Nephron progenitor cell (in vitro differentiated cells): ENCODE data around the gene RGCC.

Source experiments
- DNase-seq: peaks from one replicate; pipeline ENCODE4 v3.0.0; 2021
- H3K27ac Mint-ChIP-seq: 2 replicates; pipeline ENCODE4 v1.8.0; 2021; ENCODE audit warnings: mild to moderate bottlenecking, moderate library complexity, mixed read lengths
- H3K27me3 Mint-ChIP-seq: 2 replicates; pipeline ENCODE4 v1.8.0; 2021; ENCODE audit warnings: mild to moderate bottlenecking, low read depth, mixed read lengths; ENCODE audit not compliant: poor library complexity
- H3K36me3 Mint-ChIP-seq: 2 replicates; pipeline ENCODE4 v1.8.0; 2021; ENCODE audit warnings: low read depth, mixed read lengths
- H3K4me1 Mint-ChIP-seq: 2 replicates; pipeline ENCODE4 v1.8.0; 2021; ENCODE audit warnings: mixed read lengths
- H3K4me3 Mint-ChIP-seq: 2 replicates; pipeline ENCODE4 v1.8.0; 2021; ENCODE audit warnings: mild to moderate bottlenecking, moderate library complexity, mixed read lengths
- H3K9me3 Mint-ChIP-seq: 2 replicates; pipeline ENCODE4 v1.8.0; 2021; ENCODE audit warnings: mild to moderate bottlenecking, moderate library complexity, mixed read lengths
- CTCF ChIP-seq: fragments of 200-600 bp; sonication (generic); IDR thresholded peaks from 2 replicates; pipeline ENCODE4 v1.5.0; 2021; ENCODE audit warnings: antibody characterized with exemption

The RGCC gene

DNA sequence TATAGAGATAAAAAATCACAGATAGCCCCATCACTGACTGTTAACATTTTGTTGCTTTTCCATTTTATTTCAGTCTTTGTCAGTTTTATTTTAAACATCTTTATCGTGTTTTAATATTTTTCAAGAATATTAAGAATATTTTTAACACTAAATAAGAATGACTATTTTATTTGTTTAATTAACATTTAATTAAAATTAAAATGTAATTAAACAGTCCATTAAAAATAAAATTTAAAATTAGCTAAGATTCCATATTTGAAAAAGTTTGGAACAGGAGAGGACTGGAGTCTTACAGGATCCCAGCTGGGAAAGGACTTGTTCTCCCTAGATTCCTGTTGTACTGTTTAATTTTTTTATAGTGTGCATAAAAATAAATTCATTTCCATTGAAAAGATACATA, 54.5 kb downstream of the RGCC start:
- Mint-ChIP-seq H3K4me1 (peaks cover 6% of the 10 kb centered on the region), H3K9me3 (peaks cover 31% of the 10 kb centered on the region), H3K4me3 (no peak overlapping the region), H3K27me3 (peaks cover 10% of the 10 kb centered on the region), H3K27ac (no peak overlapping the region), H3K36me3 (no peaks in the 10 kb centered on the region)
- TF ChIP-seq CTCF: no peak
- DNase-seq: no peak

GRCh38 chr13:41512441-41512840, 55.1 kb downstream of the RGCC start:
- Mint-ChIP-seq H3K27me3 (peaks cover 10% of the 10 kb centered on the region), H3K27ac (no peak overlapping the region), H3K9me3 (peaks cover 34% of the 10 kb centered on the region), H3K36me3 (no peaks in the 10 kb centered on the region), H3K4me3 (no peak overlapping the region), H3K4me1 (peaks cover 6% of the 10 kb centered on the region)
- DNase-seq: no peak
- no peak for TF ChIP-seq CTCF

DNA sequence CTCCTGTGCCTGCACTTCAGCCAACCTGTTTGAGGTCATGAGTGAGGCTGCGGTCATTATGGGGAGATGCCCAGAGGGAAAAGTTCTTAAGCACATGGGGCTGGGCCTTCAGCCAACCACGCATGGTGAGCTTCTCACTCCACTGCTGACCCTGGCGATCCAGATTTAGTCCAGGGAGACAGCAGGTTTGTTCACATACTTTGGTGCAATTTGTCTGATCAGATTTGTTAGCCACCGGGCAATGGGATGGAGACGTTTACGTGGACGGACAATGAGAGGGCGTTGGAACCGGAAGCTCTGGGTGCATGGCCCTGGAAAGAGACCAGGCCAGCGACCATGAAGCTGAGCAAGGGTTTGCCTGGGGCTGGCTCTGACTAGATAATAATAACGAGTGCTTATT, 56.2 kb downstream of the RGCC start:
- no peak overlapping the region for H3K4me3 Mint-ChIP-seq
- peaks cover 38% of the 10 kb centered on the region for H3K9me3 Mint-ChIP-seq
- no peak for TF ChIP-seq CTCF
- peaks cover 14% of the 10 kb centered on the region for H3K27me3 Mint-ChIP-seq
- peaks cover 6% of the 10 kb centered on the region for H3K4me1 Mint-ChIP-seq
- no peaks in the 10 kb centered on the region for H3K36me3 Mint-ChIP-seq
- no peak for DNase-seq
- no peak overlapping the region for H3K27ac Mint-ChIP-seq

DNA sequence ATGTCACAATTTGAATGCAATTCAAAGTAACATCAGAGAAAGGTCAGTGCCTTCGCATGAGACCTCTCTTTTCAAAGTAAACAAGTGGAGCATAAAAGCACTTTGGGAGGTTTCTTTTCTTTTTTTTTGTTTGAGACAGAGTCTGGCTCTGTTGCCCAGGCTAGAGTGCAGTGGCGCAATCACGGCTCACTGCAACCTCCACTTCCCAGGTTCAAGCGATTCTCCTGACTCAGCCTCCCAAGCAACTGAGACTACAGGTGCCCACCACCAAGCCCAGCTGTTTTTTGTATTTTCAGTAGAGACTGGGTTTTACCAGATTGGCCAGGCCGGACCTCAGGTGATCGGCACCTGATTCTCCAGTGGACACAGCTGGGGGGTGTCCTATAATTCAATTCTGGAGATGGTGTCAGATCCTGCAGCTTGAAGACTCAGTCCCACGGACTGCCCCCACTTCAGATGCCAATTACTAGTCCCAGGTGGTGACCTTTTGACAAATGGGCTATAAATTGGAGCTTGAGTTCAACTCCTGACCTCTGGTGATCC, 57.6 kb downstream of the RGCC start:
- Mint-ChIP-seq H3K36me3 (no peaks in the 10 kb centered on the region), H3K27ac (no peak overlapping the region), H3K4me1 (peaks cover 2% of the 10 kb centered on the region), H3K4me3 (no peak overlapping the region), H3K9me3 (peaks cover 42% of the 10 kb centered on the region), H3K27me3 (peaks cover 17% of the 10 kb centered on the region)
- DNase-seq: peak; percentile 16
- TF ChIP-seq CTCF: no peak

- no peak overlapping the region for H3K27ac Mint-ChIP-seq
- no peak for DNase-seq
- no peak overlapping the region for H3K4me3 Mint-ChIP-seq
- peaks cover 17% of the 10 kb centered on the region for H3K27me3 Mint-ChIP-seq
- H3K36me3 Mint-ChIP-seq: no peaks in the 10 kb centered on the region
- peaks cover 41% of the 10 kb centered on the region for H3K9me3 Mint-ChIP-seq
- TF ChIP-seq CTCF: no peak
- no peaks in the 10 kb centered on the region for H3K4me1 Mint-ChIP-seq
Observed at GRCh38 chr13:41515491-41516139, 58.3 kb downstream of the RGCC start.

DNA sequence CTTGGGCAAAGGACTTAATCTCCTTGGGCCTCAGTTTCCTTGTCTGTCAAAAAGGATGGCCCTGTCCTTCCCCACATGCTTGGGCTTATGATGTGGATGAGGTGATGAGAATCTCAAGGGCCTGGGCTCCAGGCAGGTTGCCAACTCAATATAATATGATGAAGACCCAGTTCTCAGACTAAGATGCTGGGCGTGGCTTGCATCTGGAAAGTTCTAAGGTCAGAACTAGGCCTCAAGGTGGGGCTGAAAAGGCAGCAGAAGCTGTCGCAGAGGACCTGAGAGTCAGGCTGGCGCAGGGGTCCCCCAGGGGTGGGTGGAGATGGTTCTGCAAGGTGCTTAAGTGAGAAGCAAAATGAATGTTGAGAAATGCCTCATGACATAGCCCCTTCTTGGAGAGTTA, 58.8 kb downstream of the RGCC start:
- H3K27me3 Mint-ChIP-seq: peaks cover 17% of the 10 kb centered on the region
- H3K9me3 Mint-ChIP-seq: peaks cover 35% of the 10 kb centered on the region
- no peak for DNase-seq
- H3K36me3 Mint-ChIP-seq: no peaks in the 10 kb centered on the region
- no peak overlapping the region for H3K27ac Mint-ChIP-seq
- no peaks in the 10 kb centered on the region for H3K4me1 Mint-ChIP-seq
- no peak overlapping the region for H3K4me3 Mint-ChIP-seq
- TF ChIP-seq CTCF: no peak
